Measurements from ENCODE around the gene VANGL1. TPM values are rescaled to one million over a fixed set of nuclear protein-coding genes. Genes with fewer than 3 reads are reported as not detected.
A peak's percentile ranks its signal among the peaks of the same experiment; 100 is the strongest.

The VANGL1 gene
- total and polyA plus RNA-seq, 2 of the 13 experiments (the other 11 are each of a cell fraction or from before 2014, with no cell fraction given): 5.3 to 9.4 TPM

GRCh38 chr1:115726570-115726969 lies 84.8 kb downstream of the VANGL1 start:
- no peak overlapping the region for H3K4me3 ChIP-seq (replicated peaks in 1 of 3; ENCODE audit: insufficient read depth in 1 of 3, low read depth in 2 of 3, low read length in 3 of 3)
- no peak for TF ChIP-seq MAZ (IDR thresholded peaks at IDR 0.05; ENCODE audit: borderline replicate concordance, low read depth, low read length)
- TF ChIP-seq MAZ (CRISPR knock-in tag; IDR thresholded peaks at IDR 0.05; ENCODE audit: low read depth): no peak
- no peak for TF ChIP-seq KDM3A (CRISPR knock-in tag; IDR thresholded peaks at IDR 0.05; ENCODE audit: low read depth)
- no peak for TF ChIP-seq ZNF431 (CRISPR knock-in tag; IDR thresholded peaks at IDR 0.05; ENCODE audit: borderline replicate concordance, low read depth)
- TF ChIP-seq ZFP37 (CRISPR knock-in tag; IDR thresholded peaks at IDR 0.05; ENCODE audit: borderline replicate concordance): no peak
- TF ChIP-seq MAFF (IDR thresholded peaks at IDR 0.05; ENCODE audit: low read depth, low read length): peak; percentile 61
- TF ChIP-seq NCOR1 (IDR thresholded peaks at IDR 0.05; ENCODE audit: borderline replicate concordance, low read length): no peak
- no peak for TF ChIP-seq ZMYM4 (CRISPR knock-in tag; IDR thresholded peaks at IDR 0.05)
- no peak for TF ChIP-seq POGK (CRISPR knock-in tag; conservative IDR thresholded peaks at IDR 0.05)
- TF ChIP-seq SPEN (CRISPR knock-in tag; IDR thresholded peaks at IDR 0.05; ENCODE audit: low read depth): no peak
- TF ChIP-seq MAFK (conservative IDR thresholded peaks at IDR 0.05 in 1 of 2, IDR thresholded peaks at IDR 0.05 in 1 of 2; ENCODE audit: low read length in 2 of 2): peak; percentile 56 to 82
- H3K9me3 ChIP-seq (ENCODE audit: low read length): no peaks in the 10 kb centered on the region
- DNase-seq (ENCODE audit: low spot score): no peak
- H3K36me3 ChIP-seq (replicated peaks in 1 of 2; ENCODE audit: control insufficient read depth in 1 of 2, insufficient read depth in 2 of 2, low read length in 2 of 2): no peaks in the 10 kb centered on the region
- intact Hi-C loops (cut with micrococcal nuclease; ENCODE audit: unreplicated experiment): no loop called here
- H3K4me1 ChIP-seq (ENCODE audit: insufficient read depth, low read length): peaks cover 52% of the 10 kb centered on the region
- no TSS peak for BruUV-seq (replicated peaks)
- no peak overlapping the region for H3K9ac ChIP-seq (ENCODE audit: insufficient read depth, low read depth, low read length)
- no peaks in the 10 kb centered on the region for H4K20me1 ChIP-seq (ENCODE audit: insufficient read depth, low read length)
- no peak overlapping the region for H2AFZ ChIP-seq (ENCODE audit: low read length)
- FAIRE-seq: no peak
- H3K4me2 ChIP-seq (ENCODE audit: low read depth, low read length): no peak overlapping the region
- POLR2A ChIA-PET: no interaction called here
- CTCF ChIA-PET (ENCODE audit: low intra/inter-chr PET ratio, low total read pairs): no interaction called here
- H3K27me3 ChIP-seq (ENCODE audit: control insufficient read depth in 1 of 2, insufficient read depth in 2 of 2, low read length in 2 of 2): no peaks in the 10 kb centered on the region
- no peak for ATAC-seq
- no peak overlapping the region for H3K27ac ChIP-seq (ENCODE audit: extremely low read length, insufficient read depth, low read length)
- in situ Hi-C loops (cut with HindIII; ENCODE audit: extremely low pct_ligation_motif_present, low pct_unique_long_range_greater_than_20kb): no loop called here
- no peaks in the 10 kb centered on the region for H3K79me2 ChIP-seq (ENCODE audit: insufficient read depth, low read length)
